GM21825 (cell line): ENCODE measurements around the gene PHF14.
"Not testable (repeated sequence)": the region's sequence is repeated elsewhere in the genome, so short reads cannot be mapped to it uniquely, and the experiment has no call there.

Experiments used
- ATAC-seq: cut with Tn5 transposase; IDR thresholded peaks from one replicate; pipeline ENCODE4 v1.9.1; 2021; ENCODE audit warnings: mild to moderate bottlenecking, moderate library complexity; ENCODE audit not compliant: unreplicated experiment

The PHF14 gene

DNA sequence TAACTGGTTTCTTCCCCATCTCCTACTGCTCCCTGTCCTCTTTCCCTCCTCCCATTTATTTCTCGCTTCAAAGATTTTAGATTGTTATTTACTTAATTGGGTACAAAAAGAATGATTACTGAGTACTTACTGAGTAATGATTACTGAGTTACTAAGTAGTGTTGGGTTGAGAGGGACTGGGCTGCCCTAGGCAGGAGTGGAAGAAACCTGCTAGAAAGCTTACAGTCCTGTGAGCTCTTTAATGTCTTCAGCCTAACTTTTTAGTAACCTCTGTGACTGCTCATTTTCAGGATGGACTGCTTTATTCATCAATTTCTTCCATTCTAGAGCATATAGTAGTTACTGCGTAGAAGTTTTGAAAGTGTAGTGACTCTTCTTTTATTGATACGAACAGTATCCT lies 7.6 kb downstream of the PHF14 start:
- ATAC-seq = no peak

DNA sequence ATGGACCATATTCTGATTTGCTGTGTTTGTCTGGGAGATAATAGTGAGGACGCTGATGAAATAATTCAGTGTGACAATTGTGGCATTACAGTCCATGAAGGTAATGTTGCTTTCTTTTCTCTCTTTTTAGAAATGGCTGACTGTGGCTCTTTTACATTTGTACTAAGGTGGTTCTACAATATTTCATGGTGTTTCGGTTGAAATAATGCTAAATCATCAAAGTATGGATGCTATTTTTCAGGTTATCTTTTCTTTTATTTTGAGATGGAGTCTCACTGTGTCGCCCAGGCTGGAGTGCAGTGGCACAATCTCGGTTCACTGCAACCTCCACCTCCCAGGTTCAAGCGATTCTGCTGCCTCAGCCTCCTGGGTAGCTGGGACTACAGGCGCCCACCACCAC lies 17.1 kb downstream of the PHF14 start:
- not testable (repeated sequence) for ATAC-seq

DNA sequence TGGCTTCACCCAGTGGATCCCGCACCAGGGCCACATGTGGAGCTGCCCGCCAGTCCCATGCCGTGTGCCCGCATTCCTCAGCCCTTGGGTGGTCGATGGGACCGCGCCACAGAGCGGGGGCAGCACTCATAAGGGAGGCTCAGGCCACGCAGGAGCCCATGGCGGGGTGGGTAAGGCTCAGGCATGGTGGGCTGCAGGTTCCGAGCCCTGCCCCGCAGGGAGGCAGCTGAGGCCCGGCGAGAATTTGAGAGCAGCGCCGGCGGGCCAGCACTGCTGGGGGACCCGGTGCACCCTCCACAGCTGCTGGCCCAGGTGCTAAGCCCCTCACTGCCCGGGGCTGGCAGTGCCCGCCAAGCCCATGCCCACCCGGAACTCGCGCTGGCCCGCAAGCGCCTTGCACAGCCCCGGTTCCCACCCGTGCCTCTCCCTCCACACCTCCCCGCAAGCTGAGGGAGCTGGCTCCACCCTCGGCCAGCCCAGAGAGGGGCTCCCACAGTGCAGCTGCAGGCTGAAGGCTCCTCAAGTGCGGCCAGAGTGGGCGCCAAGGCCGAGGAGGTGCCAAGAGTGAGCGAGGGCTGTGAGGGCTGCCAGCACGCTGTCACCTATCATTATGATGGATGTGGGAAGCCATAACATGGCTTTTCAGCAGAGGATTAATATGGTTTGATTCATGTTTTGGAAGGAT lies 22.0 kb downstream of the PHF14 start:
- ATAC-seq = not testable (repeated sequence)

DNA sequence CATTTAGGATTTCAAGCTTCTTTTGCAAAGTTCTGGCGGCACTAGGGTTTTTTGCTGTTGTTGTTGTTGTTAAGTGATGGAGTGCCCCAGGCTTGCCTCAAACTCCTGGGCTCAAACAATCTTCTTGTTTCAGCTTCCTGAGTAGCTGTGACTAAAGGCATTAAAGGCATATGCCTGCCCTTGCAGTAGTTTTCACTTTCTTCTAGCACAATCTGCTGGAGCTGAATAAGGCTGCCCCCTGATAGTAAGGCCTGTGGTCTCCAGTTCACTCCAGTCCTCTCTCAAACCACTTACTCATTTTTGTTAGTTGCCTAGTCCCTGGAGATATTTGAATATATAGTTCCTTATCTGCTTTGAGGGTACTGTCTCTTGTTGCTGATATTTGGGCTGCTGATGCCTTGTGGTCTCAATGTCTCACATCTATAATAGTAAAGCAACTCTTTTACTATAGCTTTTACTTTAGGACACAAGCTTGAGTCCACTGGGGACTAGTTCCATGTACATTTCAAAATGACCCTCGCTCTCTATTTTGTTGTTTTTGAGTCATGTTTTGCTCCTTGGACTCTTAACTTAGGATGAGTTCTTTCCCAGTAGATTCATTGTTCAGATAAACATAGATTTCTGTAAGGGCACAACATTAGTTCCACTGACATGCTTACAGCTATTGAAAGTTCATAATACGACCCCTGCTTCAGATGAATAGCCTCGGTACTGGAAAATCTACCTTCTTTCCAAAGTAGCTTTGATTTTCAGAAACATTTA lies 25.5 kb downstream of the PHF14 start:
- no peak for ATAC-seq

DNA sequence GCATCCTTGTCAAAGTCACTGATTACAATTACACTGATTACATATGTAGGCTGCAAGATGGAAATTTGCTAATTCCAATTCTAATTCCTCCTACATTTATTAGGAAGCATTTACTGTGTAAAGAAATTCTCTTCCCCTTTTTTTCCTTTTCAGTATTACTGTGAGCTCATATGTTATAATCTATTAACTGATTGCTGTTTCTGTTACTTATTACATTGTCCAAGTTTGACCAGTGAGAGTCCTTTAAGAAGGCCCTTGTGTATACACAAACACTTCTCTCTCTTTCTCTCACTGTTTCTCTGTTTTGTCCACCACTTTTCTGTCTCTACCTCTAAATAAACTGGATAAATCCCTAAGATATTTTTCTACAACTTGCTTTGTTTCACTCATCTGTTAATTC lies 31.5 kb downstream of the PHF14 start:
- ATAC-seq = no peak

DNA sequence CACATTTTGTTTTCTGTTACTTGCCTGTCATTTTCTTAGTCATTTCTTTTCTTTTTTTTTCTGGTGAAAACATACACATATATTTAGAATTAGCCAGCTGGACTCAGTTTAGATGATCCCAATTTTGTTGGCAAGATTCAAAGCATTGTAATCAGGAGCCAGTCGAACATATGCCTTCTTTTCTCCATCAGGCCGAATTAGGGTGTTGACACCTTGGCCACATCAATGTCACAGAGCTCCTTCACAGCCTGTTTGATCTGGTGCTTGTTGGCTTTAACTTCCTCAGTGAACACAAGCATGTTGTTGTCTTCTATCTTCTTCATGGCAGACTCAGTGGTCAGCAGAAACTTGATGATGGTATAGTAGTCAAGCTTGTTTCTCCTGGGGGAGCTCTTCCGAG lies 32.6 kb downstream of the PHF14 start:
- ATAC-seq = no peak

DNA sequence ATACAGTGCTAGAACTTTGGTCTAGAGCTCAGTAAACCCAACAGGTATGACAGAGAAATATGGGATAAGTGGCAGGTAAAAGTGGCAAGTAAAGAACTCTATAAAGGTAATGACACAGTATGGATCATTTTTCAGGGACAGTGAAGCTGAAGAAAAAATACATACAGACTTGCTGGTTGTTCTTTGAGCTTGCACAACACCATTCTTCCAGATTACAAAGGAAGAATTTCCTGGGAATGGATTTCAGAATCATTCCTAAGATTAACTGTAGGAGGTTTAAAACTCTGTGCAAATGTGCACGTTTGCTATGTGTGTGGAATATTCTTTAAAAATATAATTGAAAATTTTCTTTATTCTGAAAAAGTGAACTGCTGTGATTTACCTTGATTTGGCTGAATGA lies 36.0 kb downstream of the PHF14 start:
- ATAC-seq = no peak

DNA sequence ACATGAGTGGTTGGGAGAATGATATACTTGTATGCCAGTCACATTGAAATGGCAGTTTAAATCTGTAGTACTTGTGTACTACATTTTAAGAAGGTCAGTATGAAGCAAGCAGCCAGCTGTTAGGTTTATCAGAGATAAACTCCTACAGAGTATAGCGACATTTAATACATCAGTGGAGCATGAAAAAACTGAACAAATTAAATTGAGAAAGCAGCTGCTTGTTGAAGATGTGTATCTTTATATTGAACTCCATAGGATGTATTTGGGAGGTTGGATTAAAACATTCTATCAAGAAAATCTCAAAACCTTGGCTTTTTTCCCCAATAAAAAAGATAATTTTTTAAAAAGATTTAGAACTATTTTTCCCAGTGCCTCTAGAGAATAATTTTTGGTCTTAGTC lies 47.8 kb downstream of the PHF14 start:
- ATAC-seq = no peak

DNA sequence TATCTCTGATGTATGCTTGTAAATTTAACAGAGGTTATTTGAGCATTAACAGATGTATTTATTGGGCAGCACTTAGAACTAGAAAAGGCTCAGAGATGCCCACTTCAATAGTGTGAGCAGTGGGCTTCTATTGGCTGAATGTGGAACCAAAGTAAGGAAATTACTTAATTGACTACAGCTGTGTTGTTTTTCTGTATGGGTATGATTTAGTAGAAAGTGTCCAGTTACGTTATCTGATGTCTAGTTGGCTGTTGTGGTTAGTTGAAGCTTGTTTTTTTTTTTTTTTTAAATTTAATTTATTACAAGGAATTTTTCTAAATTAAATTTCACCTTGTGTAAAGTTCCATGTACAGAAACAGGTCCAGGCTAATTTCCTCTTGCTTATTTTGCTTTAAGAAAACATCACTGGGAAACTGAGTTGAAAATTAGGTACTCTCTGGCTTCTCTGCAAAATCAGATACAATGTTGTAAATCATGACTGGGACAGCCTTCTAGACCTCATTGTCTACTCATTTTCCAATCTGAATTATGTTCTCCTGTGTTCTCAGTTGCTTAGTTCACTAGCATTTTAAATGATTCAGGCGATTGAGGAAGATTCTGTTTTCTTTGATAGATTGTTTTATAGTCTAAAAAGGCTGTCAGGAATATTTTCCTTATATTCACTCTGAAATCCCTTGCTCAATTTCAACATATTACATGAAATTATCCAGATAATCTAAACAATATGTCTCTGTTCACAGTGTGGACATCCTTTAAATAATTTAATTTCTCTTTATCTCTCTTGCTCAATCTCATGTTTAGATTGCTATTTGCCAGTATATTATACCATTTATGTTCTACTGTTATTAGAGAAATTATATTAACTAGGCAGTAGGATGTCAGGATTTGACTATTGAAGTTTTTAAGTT lies 53.0 kb downstream of the PHF14 start:
- no peak for ATAC-seq

DNA sequence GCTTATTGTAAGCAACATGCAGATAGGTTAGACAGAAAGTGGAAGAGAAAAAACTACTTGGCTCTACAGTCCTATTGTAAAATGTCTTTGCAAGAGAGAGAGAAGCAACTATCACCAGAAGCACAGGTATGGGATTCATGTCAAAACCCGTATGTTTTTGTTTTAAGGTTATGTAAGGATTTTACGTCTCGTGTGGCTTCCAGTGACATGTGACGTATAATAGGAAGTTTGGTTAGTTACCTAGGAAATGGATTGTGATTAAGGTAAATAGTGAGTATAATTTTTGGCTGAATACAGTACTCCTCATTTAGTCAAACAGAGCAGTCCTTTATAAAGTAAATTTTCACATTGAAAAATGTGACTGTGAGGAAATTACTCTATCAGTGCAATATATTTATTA lies 62.0 kb downstream of the PHF14 start:
- no peak for ATAC-seq

DNA sequence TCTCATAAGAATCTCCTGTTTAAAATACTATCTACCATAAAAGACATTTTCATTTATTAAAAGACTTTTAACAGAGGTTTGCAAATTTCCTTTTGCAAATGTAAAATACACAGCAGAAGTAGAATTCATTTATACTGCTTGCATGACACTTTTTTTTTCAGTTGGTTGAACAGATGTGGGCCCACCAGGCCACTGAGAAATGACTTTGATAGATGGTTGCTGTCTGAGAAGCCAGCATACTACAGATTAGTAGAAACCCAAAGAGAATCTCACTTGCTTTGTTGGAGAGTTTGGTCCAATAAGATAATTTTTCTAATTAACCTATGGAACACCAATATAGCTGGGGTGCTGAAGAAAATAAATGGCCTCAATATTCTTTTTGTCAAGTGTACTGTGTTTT lies 66.3 kb downstream of the PHF14 start:
- no peak for ATAC-seq

DNA sequence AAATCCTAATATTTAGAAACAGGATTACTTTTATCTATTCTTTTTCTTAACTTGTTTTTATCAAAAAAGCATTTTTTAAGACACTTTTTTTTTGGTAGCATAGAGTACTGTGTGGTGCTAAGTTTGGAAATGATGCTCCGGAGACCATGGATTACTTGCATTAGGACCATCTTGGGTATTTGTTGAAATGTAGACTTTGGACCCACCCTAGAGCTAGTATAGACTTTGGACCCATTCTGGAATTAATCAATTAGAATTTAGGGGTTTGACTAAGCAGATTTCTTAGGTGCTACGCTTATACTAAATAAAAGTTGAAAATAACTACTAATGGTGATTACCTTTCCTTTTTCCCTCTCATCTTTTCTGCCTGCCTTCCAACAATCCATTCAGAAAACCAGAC lies 80.4 kb downstream of the PHF14 start:
- no peak for ATAC-seq

DNA sequence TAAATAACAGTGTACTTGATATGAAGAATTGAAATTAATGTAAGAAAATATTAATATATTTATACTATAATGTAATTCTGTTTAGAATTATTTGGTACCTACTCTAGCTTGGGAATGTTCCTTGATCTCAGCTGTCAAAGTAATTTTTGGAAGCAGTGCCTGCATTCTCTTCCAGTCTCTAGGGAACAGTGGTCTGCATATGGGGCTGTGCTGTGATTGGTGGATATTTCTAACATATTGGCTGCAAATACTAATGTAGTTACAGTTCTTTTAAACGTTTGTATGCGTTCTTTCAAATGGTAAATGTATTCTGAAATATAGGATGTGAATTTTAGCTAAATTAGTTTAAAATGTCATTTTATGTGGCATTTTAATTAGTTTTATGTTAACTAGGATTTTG lies 87.2 kb downstream of the PHF14 start:
- no peak for ATAC-seq

DNA sequence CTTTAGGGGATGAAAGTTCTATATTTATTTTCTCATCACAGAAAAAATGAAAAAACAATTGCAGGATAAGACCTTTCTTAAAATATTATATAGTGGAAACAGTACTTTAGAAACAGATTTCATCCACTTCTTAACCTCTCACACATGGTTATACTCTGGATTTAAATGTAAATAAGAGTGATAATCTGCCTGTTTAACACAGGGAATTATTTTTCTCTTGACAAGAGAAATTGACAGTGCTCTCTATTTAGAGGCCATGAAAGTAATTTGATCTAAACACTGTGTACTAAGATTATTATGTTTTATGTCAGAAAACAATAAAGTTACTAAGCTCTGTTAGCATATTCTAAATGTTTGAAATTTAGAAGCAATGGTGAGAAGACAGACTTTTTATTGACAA lies 88.4 kb downstream of the PHF14 start:
- no peak for ATAC-seq

DNA sequence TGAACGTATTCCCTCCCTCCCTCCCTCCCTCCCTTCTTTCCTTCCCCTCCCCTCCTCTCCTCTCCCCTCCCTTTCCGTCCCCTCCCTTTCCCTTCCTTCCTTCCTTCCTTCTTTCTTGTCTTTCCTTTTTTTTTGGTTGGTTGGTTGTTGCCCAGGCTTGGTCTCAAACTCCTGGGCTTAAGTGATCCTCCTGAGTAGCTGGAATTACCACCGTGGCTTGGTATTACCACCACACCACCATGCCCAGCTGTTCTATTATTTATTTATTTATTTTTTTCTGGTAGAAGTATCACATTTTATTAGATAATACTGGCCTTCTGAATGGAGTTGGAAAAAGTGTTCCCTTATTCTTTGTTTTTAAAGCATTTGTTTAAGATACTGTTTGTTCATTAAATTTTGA lies 95.9 kb downstream of the PHF14 start:
- ATAC-seq = no peak

DNA sequence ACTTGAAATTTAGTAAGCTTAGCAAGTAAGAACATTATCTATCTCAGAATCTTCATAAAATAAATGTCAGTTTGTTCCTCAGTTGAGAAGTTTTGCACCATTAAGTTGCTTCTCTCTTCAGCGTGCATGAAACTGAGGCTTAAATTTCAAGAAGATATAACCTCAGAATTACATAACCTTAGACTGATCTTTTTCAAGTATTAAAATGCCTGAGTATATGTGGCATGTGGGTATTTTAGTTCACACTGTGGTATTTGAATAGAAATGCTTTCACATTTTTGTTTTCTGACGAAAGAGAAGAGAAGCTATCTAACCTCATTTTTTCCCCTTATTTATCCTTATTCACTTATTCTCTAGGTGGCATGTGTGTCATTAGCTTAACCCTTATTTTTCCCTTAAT lies 104.1 kb downstream of the PHF14 start:
- ATAC-seq = no peak

DNA sequence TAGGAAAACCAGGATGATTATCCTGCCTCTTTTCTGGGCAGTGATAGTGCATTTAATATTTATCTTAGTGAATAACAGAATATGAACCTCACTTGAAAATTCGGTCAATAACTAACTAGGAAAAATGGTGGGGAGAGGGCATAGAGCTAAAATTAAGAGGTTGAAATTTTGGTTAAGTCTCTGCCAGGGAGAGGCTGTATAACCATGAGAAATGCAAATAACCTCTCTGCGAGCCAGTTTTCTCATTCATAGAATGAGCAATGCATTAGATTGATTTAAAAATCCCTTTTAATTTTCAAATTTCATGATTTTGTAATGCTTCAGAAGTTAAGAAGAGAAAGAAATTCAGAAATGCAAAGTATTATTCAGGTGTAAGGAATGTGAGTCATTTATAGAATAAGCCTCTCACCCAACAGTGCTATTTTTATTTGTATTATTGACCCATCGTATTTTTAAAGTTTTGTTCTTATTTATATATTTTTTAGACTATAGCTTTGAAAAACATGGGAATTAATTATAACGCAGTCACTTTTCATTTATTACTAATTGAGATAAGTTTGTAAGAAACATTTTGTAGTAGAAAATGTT lies 104.7 kb downstream of the PHF14 start:
- no peak for ATAC-seq

DNA sequence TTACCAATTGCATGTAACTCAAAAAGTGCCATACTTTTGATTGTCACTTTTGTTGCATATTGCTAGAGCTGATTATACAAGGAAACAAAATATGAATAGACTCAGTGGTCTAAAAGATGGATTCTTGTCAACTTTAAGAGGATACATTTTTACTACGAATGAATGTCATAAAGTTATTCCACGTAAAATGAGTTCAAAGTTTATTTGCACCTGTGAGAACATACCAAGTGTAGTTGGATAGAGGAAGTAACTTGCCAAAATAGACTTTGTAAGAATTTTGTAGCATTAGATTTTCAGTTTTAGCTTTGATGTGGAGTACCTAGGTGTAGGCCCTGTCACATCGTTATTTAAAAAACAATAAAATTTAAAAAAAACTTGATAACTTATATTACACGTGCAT lies 106.2 kb downstream of the PHF14 start:
- no peak for ATAC-seq

DNA sequence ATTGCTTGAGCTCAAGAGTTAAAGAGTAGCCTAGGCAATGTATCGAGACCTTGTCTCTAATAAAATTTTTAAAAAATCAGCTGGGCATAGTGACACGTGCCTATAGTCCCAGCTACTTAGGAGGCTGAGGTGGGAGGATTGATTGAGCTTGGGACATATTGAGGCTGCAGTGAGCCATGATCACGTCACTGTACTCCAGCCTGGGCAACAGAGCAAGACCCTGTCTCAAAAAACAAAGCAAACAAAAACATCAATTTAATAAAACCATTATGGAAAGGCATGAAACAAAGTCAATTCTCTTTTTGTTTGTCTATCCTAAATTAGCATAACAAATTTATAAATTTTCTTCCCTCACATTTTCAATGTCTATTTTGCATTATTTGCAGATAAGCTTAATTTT lies 108.4 kb downstream of the PHF14 start:
- no peak for ATAC-seq

DNA sequence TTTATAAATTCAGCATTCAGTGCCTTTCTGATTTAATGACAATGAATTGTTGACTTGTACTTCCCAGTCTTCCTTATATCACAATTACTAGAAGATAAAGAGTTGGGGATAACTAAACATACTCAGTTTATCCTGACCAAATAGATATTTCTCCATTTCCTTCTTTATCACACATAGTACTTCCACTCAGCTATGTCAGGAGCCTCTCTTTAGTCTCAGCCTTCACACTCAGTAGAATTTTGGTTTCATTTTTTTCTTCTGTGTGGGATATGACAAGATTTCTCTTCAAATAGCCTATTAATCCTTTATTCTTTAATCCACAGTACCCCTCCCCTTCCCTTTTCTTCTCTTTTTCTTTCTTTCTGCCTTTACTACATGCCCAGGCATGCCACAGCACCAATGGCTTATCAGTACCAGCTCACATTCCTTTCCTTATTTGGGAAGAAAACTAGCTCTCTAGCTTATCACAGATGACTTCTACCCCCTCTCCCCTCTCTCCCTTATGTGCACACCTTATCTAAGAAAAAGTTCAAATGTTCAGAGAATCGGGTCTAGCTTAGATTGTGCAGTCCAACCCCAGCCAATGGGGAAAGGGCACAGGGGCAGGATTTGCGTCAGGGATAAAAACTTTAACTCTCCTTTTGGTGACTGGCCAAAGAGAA lies 109.0 kb downstream of the PHF14 start:
- ATAC-seq = no peak

DNA sequence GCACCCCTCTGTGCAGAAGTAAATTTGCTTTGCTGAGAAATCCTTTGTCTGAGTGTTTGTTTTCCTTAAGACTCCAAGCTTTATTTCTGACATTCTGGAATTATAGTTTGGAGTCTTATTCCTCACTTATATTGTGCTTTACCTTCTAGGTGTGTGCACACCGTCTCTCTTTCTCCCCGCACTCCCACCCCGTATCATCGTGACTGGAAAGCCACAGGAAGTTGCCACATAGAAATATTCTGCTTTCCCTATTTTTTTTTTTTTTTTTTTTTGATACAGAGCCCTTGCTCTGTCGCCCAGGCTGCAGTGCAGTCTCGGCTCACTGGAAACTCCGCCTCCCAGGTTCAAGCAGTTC lies 109.5 kb downstream of the PHF14 start:
- ATAC-seq = no peak
